CD8-positive, alpha-beta memory T cell (primary cell): ENCODE measurements around the gene PRKCB. TPM values are rescaled to one million over a fixed set of nuclear protein-coding genes. Genes with fewer than 3 reads are reported as not detected.
"Not testable (repeated sequence)": the region's sequence is repeated elsewhere in the genome, so short reads cannot be mapped to it uniquely, and the experiment has no call there.

Experiments
- CTCF ChIA-PET: fragments of 350-600 bp; sonication (Branson Sonifier 250); formaldehyde crosslinking; loops from one replicate; lab custom pipeline; 2021; ENCODE audit warnings: antibody characterized with exemption; lab: Charles Lee
- POLR2A ChIA-PET: fragments of 350-600 bp; sonication (Branson Sonifier 250); formaldehyde crosslinking; loops from one replicate; lab custom pipeline; 2021; ENCODE audit warnings: antibody characterized with exemption; lab: Charles Lee
- DNase-seq, 5 donors: peaks; one replicate each; pipeline versions ENCODE4 v3.0.0 to v3.0.0-alpha.2; 2020 to 2022; ENCODE audit warnings: mixed read lengths in 1 of 5
- H3K27ac ChIP-seq: one replicate; pipeline ENCODE4 v1.7.0; 2013; ENCODE audit warnings: low read depth, mild to moderate bottlenecking, low read length, moderate library complexity
- H3K27me3 ChIP-seq: 2 replicates; pipeline ENCODE4 v1.7.0; 2013; ENCODE audit warnings: low read length, mild to moderate bottlenecking; ENCODE audit not compliant: insufficient read depth, poor library complexity, severe bottlenecking
- H3K36me3 ChIP-seq: 2 replicates; pipeline ENCODE4 v1.7.0; 2013; ENCODE audit warnings: mild to moderate bottlenecking, low read length, moderate library complexity; ENCODE audit not compliant: insufficient read depth
- H3K4me1 ChIP-seq: 2 replicates; pipeline ENCODE4 v1.7.0; 2013; ENCODE audit warnings: mild to moderate bottlenecking, low read length, moderate library complexity; ENCODE audit not compliant: insufficient read depth
- H3K4me3 ChIP-seq: 2 replicates; pipeline ENCODE4 v1.7.0; 2013; ENCODE audit warnings: mild to moderate bottlenecking, low read length
- H3K9me3 ChIP-seq: 2 replicates; pipeline ENCODE4 v1.7.0; 2013; ENCODE audit warnings: mild to moderate bottlenecking, low read length
- H3K27ac Mint-ChIP-seq, 8 donors: one replicate each; pipeline ENCODE4 v1.8.0; 2020 to 2021; ENCODE audit warnings: mixed read lengths in 8 of 8, mild to moderate bottlenecking in 6 of 8, inconsistent platforms in 3 of 8, moderate library complexity in 3 of 8
- H3K27me3 Mint-ChIP-seq, 2 donors: one replicate each; pipeline ENCODE4 v1.8.0; 2020 to 2021; ENCODE audit warnings: mixed read lengths in 2 of 2, mild to moderate bottlenecking in 1 of 2, moderate library complexity in 1 of 2
- H3K36me3 Mint-ChIP-seq, 3 donors: one replicate each; pipeline ENCODE4 v1.8.0; 2020 to 2021; ENCODE audit warnings: mixed read lengths in 3 of 3, inconsistent platforms in 1 of 3, mild to moderate bottlenecking in 1 of 3
- H3K4me1 Mint-ChIP-seq, 3 donors: one replicate each; pipeline ENCODE4 v1.8.0; 2020 to 2021; ENCODE audit warnings: mixed read lengths in 3 of 3, inconsistent platforms in 1 of 3, mild to moderate bottlenecking in 1 of 3
- H3K4me3 Mint-ChIP-seq, 7 donors: one replicate each; pipeline ENCODE4 v1.8.0; 2020 to 2021; ENCODE audit warnings: mixed read lengths in 7 of 7, mild to moderate bottlenecking in 6 of 7, moderate library complexity in 4 of 7, inconsistent platforms in 2 of 7
- H3K9me3 Mint-ChIP-seq, 5 donors: one replicate each; pipeline ENCODE4 v1.8.0; 2020 to 2022; ENCODE audit warnings: mixed read lengths in 5 of 5, mild to moderate bottlenecking in 3 of 5, moderate library complexity in 2 of 5, inconsistent platforms in 1 of 5
- polyA plus RNA-seq: library from polyadenylated mRNA; unstranded; fragments of 300-500 nt; fragmentation: Illumina TruSeq; gene quantifications from one replicate; pipeline ENCODE4 v1.2.3, GENCODE V29; 2021
- total RNA-seq, 2 experiments: library from RNA; stranded (reverse); gene quantifications; one replicate each; pipeline ENCODE4 v1.2.3, GENCODE V29; 2021

Gene PRKCB
- total and polyA plus RNA-seq, 3 experiments from 2014 or later = 96.5 to 136 (median 98.2) TPM

DNA sequence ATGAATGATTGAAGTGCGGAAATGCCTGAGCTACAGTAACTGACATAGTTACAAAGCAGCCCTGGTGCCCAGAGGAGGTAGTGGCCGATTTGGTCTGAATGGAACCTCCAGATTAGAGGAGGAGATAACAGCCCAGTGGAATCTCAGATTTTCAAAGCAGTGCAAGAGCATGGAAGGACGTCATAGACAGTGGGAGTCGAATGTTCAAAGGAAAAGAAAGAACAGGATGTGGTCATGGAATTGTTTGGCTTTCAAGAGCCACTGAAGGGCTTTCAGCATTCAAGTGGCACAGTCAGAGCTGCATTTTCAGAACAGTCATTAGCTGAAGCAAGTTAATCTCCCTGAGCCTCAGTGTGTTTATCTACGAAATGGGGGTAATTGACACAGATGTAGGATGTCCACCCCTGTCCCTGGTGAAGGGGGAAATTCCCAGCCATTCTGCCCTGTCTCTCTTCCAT, 315.7 kb downstream of the PRKCB start:
- Mint-ChIP-seq H3K9me3 (no peaks in the 10 kb centered on the region), H3K36me3 (peaks cover 5 to 56% (median 25%) of the 10 kb centered on the region in 3 donors), H3K27ac (peak overlapping the region in 6 of 8 donors; percentile 5 to 85 (median 16)), H3K27me3 (peaks cover 0 to 2% of the 10 kb centered on the region in 2 donors), H3K4me3 (peak overlapping the region in 6 of 7 donors; percentile 1 to 63 (median 24)), H3K4me1 (peaks cover 39 to 54% (median 53%) of the 10 kb centered on the region in 3 donors)
- peaks cover 15% of the 10 kb centered on the region for H3K4me1 ChIP-seq
- H3K27ac ChIP-seq = no peak overlapping the region
- no peaks in the 10 kb centered on the region for H3K27me3 ChIP-seq
- ChIA-PET POLR2A (no interaction called here), CTCF (no interaction called here)
- DNase-seq = peak in 2 of 5 donors; percentile 9 to 54
- H3K36me3 ChIP-seq = peaks cover 14% of the 10 kb centered on the region
- no peaks in the 10 kb centered on the region for H3K9me3 ChIP-seq
- H3K4me3 ChIP-seq = no peak overlapping the region

DNA sequence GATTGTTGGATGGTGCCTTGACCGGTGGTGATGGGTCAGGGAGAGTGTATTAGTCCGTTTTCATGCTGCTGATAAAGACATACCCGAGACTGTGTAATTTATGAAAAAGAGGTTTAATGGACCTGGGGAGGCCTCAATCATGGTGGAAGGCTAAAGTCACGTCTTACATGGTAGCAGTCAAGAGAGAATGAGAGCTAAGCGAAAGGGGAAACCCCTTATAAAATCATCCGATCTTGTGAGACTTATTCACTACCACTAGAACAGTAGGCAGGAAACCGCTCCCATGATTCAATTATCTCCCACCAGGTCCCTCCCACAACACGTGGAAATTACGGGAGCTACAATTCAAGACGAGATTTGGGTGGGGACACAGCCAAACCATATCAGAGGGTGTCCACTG, 316.3 kb downstream of the PRKCB start:
- H3K27ac Mint-ChIP-seq = peak overlapping the region in 4 of 8 donors; percentile 11 to 85 (median 54)
- peaks cover 39 to 54% (median 53%) of the 10 kb centered on the region in 3 donors for H3K4me1 Mint-ChIP-seq
- peaks cover 5 to 58% (median 27%) of the 10 kb centered on the region in 3 donors for H3K36me3 Mint-ChIP-seq
- H3K27me3 ChIP-seq, POLR2A ChIA-PET, H3K9me3 Mint-ChIP-seq, H3K27ac ChIP-seq, DNase-seq, H3K4me3 ChIP-seq, H3K27me3 Mint-ChIP-seq, H3K9me3 ChIP-seq, CTCF ChIA-PET: not testable (repeated sequence)
- peak overlapping the region in 1 of 7 donors; percentile 44 for H3K4me3 Mint-ChIP-seq
- peaks cover 14% of the 10 kb centered on the region for H3K36me3 ChIP-seq
- peaks cover 15% of the 10 kb centered on the region for H3K4me1 ChIP-seq

DNA sequence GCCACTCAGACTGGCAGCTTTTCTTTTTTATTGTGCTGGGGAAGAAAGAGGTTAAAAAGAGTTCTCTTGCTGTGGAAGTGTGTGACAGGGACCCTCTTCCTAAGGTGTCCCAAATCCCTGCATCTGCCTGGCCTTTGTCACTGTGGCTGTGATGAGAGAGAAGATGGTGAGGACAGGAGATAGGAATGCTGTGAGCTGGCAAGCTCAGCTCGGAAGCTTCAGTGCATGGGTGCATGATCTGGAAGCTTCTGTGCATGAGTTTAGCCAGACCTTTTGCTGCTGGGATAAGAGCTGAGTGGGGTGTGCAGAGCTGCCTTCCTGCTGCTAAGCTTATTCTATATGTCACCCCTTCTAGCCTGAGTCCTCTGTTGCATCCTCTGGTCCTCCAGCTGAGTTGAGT, 317.0 kb downstream of the PRKCB start:
- no peaks in the 10 kb centered on the region for H3K27me3 ChIP-seq
- H3K9me3 Mint-ChIP-seq = no peaks in the 10 kb centered on the region
- ChIA-PET CTCF (no interaction called here), POLR2A (no interaction called here)
- no peak overlapping the region for H3K4me3 Mint-ChIP-seq
- H3K27me3 Mint-ChIP-seq = peaks cover 0 to 2% of the 10 kb centered on the region in 2 donors
- peaks cover 5 to 60% (median 29%) of the 10 kb centered on the region in 3 donors for H3K36me3 Mint-ChIP-seq
- H3K4me1 Mint-ChIP-seq = peaks cover 39 to 47% (median 46%) of the 10 kb centered on the region in 3 donors
- no peak for DNase-seq
- no peak overlapping the region for H3K4me3 ChIP-seq
- H3K36me3 ChIP-seq = peaks cover 18% of the 10 kb centered on the region
- no peak overlapping the region for H3K27ac ChIP-seq
- peaks cover 15% of the 10 kb centered on the region for H3K4me1 ChIP-seq
- no peaks in the 10 kb centered on the region for H3K9me3 ChIP-seq
- peak overlapping the region in 1 of 8 donors; percentile 74 for H3K27ac Mint-ChIP-seq

DNA sequence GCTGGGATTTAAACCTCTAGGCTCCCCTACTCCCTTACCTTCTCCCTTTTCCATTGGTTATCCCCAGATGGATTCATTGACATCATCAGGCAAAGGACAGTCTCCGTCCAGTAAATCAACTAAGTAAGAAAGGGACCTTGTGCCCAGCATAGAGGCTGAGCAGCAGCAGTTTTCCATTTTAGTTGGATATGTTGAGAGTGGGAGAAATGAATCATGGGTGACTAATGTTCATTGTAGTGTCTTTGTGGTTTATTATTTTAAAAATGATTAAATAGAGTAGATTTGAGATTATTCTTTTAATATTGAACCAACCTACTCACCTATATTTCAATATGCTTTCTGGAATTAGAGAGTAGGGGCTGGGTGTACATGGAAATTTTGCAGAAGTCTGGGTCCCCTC, 321.0 kb downstream of the PRKCB start:
- H3K36me3 Mint-ChIP-seq = peaks cover 5 to 72% (median 26%) of the 10 kb centered on the region in 3 donors
- peak overlapping the region in 1 of 8 donors; percentile 3 for H3K27ac Mint-ChIP-seq
- H3K4me3 Mint-ChIP-seq = no peak overlapping the region
- no peaks in the 10 kb centered on the region for H3K9me3 ChIP-seq
- H3K27me3 Mint-ChIP-seq = peaks cover 0 to 2% of the 10 kb centered on the region in 2 donors
- CTCF ChIA-PET = no interaction called here
- peaks cover 8 to 9% (median 8%) of the 10 kb centered on the region in 3 donors for H3K4me1 Mint-ChIP-seq
- H3K36me3 ChIP-seq = peaks cover 27% of the 10 kb centered on the region
- no peak overlapping the region for H3K4me3 ChIP-seq
- H3K4me1 ChIP-seq = peaks cover 7% of the 10 kb centered on the region
- POLR2A ChIA-PET = no interaction called here
- H3K27ac ChIP-seq = no peak overlapping the region
- H3K27me3 ChIP-seq = no peaks in the 10 kb centered on the region
- H3K9me3 Mint-ChIP-seq = no peaks in the 10 kb centered on the region
- no peak for DNase-seq

DNA sequence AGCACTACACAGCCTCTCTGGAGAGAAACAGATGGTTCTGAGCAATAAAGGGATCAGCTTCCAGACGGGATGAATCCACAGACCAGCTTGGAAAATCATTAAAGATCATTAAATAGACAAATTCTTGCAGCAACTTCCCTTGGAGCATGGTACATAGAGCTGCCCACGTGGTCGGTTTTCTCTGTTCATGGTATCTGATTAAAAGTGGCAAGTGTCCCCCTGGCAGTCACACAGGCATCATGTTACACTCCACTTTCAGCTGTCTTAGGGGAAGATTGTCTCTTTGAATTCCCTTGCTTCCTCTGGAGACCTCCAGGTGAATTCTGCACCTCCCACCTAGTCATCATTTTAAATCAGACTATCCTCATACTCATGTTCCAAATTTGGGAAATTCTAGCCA, 328.2 kb downstream of the PRKCB start:
- no peak overlapping the region for H3K4me3 Mint-ChIP-seq
- H3K9me3 Mint-ChIP-seq = no peaks in the 10 kb centered on the region
- Histone ChIP-seq H3K4me3 (no peak overlapping the region), H3K9me3 (no peaks in the 10 kb centered on the region), H3K27ac (no peak overlapping the region), H3K27me3 (no peaks in the 10 kb centered on the region), H3K36me3 (peaks cover 5% of the 10 kb centered on the region), H3K4me1 (no peaks in the 10 kb centered on the region)
- H3K27me3 Mint-ChIP-seq = no peaks in the 10 kb centered on the region
- ChIA-PET CTCF (interaction anchor here (1.9 kb wide), 1 partner anchor 10 kb away, joined by 5 read pairs; no protein-coding TSS in a partner anchor), POLR2A (no interaction called here)
- H3K36me3 Mint-ChIP-seq = peaks cover 0 to 70% (median 22%) of the 10 kb centered on the region in 3 donors
- DNase-seq = no peak
- peak overlapping the region in 3 of 8 donors; percentile 0 to 35 (median 2) for H3K27ac Mint-ChIP-seq
- H3K4me1 Mint-ChIP-seq = peaks cover 3 to 16% (median 16%) of the 10 kb centered on the region in 3 donors

DNA sequence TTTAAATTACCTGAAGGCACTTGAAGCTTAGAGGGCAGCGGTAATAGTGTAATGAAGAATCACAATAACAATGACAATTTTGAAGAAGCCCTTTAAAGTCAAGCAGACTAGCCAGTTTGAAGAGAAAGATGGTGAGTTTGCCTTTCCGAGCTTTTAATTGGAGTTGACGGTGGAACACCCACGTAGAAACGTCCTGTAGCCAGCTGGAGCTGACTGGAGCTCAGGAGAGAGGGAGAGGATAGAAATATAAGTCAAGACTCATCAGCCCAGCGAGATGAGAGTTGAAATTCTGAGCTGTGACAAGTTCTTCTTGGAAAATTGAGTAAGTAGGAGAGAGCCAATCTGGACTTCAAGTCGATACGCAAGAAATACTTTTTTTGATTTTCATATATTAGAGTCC, 328.6 kb downstream of the PRKCB start:
- Mint-ChIP-seq H3K4me3 (no peak overlapping the region), H3K4me1 (peaks cover 3 to 16% (median 16%) of the 10 kb centered on the region in 3 donors), H3K27me3 (no peaks in the 10 kb centered on the region), H3K9me3 (no peaks in the 10 kb centered on the region), H3K36me3 (peaks cover 0 to 70% (median 24%) of the 10 kb centered on the region in 3 donors), H3K27ac (peak overlapping the region in 2 of 8 donors; percentile 0 to 73)
- ChIA-PET POLR2A (no interaction called here), CTCF (interaction anchor here (1.9 kb wide), 1 partner anchor 10 kb away, joined by 5 read pairs; no protein-coding TSS in a partner anchor)
- Histone ChIP-seq H3K27ac (no peak overlapping the region), H3K9me3 (no peaks in the 10 kb centered on the region), H3K27me3 (no peaks in the 10 kb centered on the region), H3K4me3 (no peak overlapping the region), H3K4me1 (no peaks in the 10 kb centered on the region), H3K36me3 (peaks cover under 1% of the 10 kb centered on the region)
- DNase-seq = no peak

DNA sequence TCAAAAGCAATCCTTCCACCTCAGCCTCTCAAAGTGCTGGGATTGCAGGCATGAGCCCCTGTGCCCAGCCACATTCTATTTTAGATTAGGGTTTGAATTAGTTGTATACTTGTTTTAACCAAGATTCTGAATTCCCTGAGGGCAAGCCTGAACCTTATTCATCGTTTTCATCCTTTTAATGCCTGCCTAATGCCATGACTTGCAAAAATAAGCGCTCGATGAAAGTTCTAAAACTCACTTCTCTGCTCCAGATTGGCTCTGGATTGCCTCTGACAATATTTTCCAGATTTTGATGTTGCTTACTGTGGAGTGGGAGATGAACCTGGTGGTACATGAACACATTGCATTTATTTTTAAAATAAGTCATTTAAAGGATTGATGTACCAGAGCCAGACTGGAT, 329.5 kb downstream of the PRKCB start:
- CTCF ChIA-PET = no interaction called here
- Mint-ChIP-seq H3K27ac (no peak overlapping the region), H3K36me3 (peaks cover 0 to 70% (median 28%) of the 10 kb centered on the region in 3 donors), H3K4me3 (no peak overlapping the region), H3K27me3 (peaks cover 0 to 1% of the 10 kb centered on the region in 2 donors), H3K4me1 (peaks cover 3 to 16% (median 16%) of the 10 kb centered on the region in 3 donors), H3K9me3 (no peaks in the 10 kb centered on the region)
- Histone ChIP-seq H3K36me3 (peaks cover 2% of the 10 kb centered on the region), H3K4me1 (no peaks in the 10 kb centered on the region), H3K27ac (no peak overlapping the region), H3K9me3 (no peaks in the 10 kb centered on the region), H3K27me3 (no peaks in the 10 kb centered on the region), H3K4me3 (no peak overlapping the region)
- POLR2A ChIA-PET = no interaction called here
- no peak for DNase-seq

DNA sequence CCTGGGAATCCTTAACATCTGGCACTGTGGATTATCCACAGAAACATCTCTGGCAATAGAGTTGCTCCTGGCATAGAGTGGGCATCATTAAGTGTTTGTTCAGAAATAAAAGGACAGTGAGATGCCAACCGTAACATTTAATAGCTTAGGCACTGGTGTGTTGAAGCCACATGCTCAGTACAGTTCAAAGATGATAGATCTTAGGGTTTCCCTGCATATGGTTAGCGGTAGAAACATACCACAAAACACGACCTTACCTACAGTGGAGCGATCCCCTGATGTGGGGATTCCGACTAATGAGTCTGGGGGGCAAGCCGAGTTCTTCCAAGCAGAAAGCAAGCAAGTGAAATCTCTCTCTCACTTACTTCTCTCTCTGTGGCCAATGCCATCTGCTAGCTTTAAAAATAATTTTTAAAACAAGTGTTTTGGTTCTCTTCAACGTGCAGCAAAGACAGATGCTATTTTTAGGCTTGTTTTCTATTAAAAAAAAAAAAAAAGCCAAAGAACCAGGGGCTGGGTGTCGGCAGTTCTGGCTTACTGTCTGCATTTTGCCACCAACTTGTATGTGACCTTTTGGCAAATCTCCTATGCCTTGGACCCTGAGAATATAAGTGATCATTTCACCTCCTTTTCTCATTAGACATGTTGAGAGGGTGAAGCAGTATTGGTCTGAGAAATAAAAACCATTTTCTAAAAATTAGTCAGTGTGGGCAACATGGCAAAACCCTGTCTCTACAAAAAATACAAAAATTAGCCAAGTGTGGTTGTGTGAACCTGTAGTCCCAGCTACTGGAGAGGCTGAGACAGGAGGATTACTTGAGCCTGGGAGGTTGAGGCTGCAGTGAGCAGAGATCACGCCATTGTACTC, 331.1 kb downstream of the PRKCB start:
- H3K4me1 Mint-ChIP-seq = peaks cover 3 to 16% (median 16%) of the 10 kb centered on the region in 3 donors
- Histone ChIP-seq H3K4me3 (no peak overlapping the region), H3K4me1 (no peaks in the 10 kb centered on the region), H3K27me3 (no peaks in the 10 kb centered on the region), H3K27ac (no peak overlapping the region), H3K36me3 (peaks cover 4% of the 10 kb centered on the region), H3K9me3 (no peaks in the 10 kb centered on the region)
- peaks cover 4 to 75% (median 31%) of the 10 kb centered on the region in 3 donors for H3K36me3 Mint-ChIP-seq
- H3K9me3 Mint-ChIP-seq = no peaks in the 10 kb centered on the region
- peaks cover 0 to 1% of the 10 kb centered on the region in 2 donors for H3K27me3 Mint-ChIP-seq
- peak overlapping the region in 2 of 8 donors; percentile 45 to 95 for H3K27ac Mint-ChIP-seq
- DNase-seq = no peak
- H3K4me3 Mint-ChIP-seq = no peak overlapping the region
- ChIA-PET POLR2A (no interaction called here), CTCF (no interaction called here)
